ENCODE results near the gene SEMA6D.
A peak's percentile ranks its signal among the peaks of the same experiment; 100 is the strongest.

The SEMA6D gene

DNA sequence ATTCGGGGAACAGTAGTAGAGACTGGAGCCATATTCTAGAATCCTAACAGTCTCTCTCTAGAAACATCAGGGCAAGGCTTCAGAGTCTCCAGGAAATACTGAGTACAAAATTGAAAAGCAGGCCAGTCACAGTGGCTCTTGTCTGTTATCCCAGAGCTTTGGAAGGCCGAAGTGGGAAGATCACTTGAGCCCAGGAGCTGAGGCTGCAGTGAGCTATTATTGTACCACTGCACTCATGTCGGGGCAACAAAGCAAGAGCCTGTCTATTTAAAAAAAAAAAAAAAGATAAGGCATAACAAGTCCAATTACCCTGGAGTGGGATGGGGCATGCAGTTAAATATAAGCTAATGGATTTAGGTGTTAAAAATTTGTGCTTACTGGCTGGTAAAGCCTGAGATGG lies 79.0 kb downstream of the SEMA6D start:
- TF ChIP-seq, protein P1, sequence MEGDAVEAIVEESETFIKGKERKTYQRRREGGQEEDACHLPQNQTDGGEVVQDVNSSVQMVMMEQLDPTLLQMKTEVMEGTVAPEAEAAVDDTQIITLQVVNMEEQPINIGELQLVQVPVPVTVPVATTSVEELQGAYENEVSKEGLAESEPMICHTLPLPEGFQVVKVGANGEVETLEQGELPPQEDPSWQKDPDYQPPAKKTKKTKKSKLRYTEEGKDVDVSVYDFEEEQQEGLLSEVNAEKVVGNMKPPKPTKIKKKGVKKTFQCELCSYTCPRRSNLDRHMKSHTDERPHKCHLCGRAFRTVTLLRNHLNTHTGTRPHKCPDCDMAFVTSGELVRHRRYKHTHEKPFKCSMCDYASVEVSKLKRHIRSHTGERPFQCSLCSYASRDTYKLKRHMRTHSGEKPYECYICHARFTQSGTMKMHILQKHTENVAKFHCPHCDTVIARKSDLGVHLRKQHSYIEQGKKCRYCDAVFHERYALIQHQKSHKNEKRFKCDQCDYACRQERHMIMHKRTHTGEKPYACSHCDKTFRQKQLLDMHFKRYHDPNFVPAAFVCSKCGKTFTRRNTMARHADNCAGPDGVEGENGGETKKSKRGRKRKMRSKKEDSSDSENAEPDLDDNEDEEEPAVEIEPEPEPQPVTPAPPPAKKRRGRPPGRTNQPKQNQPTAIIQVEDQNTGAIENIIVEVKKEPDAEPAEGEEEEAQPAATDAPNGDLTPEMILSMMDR (conservative IDR thresholded peaks at IDR 0.05) = no peak

DNA sequence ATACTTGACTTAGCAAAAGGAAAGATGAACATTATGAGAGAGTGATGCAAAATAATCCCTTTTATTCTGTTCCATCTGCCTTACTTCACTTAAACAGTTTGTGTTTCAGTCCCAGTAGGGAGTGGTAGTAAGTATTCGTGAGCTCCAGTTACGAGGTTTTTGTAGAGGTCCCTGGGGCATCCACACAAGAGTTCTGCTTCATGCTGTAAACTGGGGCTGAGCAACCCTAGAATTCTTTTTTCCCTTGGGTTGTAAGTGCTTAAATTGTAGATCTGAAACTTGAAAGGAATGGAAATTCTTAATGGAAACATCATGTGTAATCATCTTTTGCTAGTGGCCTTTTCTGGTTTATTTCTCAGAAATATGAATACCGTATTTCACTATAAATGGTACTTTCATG lies 79.5 kb downstream of the SEMA6D start:
- TF ChIP-seq, protein P1 (conservative IDR thresholded peaks at IDR 0.05) = no peak
- H3K27ac ChIP-seq = no peak overlapping the region

More for the DNA sequence above, 79.0 kb downstream of the SEMA6D start:
- H3K27ac ChIP-seq = no peak overlapping the region

DNA sequence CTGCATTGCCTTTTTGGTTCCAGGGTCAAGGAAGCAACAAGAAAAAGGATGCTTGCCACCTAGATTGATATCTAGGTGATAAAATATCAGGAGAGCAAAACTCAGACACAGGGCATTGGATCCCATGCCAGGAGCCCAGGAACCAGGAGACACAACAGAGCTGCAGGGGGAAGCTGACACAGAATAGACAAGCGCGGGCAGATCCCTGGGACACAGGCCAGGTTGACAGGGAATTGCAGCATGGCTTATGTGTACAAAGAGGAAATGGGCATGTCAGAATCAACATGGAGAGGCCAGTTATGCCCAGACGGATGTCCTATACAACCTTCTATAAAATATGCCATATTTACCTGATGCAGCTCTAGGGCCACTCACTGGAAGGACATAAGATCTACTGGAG lies 84.2 kb downstream of the SEMA6D start:
- peak overlapping the region; percentile 23; the same call in 1 of the 2 replicates for H3K27ac ChIP-seq
- TF ChIP-seq, protein P1 (conservative IDR thresholded peaks at IDR 0.05) = no peak

DNA sequence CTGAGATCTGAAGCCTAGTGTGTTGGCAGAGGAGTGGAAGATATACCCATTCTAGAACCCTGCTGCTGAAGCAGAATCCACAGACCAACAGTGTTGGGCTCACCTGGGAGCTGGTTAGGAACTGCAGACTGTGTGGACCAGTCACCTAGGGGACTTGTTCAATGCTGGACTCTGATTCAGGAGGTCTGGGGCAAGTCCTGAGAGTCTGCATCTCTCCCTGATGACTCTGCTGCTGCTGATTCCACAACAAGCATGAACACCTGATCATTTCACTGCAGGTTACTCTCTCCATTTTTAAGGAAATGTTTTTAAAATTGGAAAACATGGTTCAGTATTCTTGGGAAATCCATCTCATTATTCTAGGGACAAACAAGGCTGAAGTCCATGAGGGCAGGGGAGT lies 84.9 kb downstream of the SEMA6D start:
- TF ChIP-seq, protein P1 (conservative IDR thresholded peaks at IDR 0.05) = no peak
- H3K27ac ChIP-seq = peak overlapping the region; percentile 23; the same call in 1 of the 2 replicates

DNA sequence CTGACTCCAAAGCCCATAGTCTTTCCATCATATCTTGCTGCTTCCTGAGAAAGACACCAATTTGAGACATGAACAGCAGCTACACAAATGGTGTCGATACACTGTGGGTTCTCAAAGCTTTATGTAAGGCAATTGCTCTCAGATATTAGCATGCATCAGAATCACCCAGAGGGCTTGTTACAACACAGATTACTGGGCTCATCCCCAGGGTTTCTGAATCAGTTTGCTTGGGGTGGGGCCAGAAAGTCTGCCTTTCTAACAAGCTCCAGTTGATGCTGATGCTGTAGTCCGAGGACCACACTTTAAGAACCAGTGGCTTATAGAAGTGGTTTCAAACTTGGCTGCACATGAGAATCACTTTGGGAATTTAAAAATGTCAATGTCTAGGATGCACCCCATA lies 86.5 kb downstream of the SEMA6D start:
- TF ChIP-seq, protein P1 (conservative IDR thresholded peaks at IDR 0.05) = no peak
- no peak overlapping the region for H3K27ac ChIP-seq

DNA sequence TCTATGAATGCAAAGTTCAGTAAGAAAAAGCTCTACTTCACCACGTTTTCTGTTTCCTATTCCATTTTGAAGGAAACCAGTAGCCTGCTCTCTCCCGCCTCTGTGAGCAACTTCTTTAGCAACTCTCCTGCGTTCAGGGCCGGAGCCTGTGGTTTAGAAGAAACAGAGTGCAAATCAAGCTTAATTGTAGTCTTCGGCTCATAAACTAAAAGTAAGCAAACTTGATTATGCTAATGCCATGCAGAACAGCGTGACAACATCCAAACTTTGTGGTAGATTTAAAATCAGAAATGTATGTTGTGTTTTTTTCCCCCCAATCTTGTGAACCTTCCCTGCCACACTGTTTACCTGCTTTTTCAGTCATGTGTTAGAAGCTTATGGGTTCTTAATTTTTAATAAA lies 87.4 kb downstream of the SEMA6D start:
- no peak overlapping the region for H3K27ac ChIP-seq
- TF ChIP-seq, protein P1 (conservative IDR thresholded peaks at IDR 0.05) = no peak

DNA sequence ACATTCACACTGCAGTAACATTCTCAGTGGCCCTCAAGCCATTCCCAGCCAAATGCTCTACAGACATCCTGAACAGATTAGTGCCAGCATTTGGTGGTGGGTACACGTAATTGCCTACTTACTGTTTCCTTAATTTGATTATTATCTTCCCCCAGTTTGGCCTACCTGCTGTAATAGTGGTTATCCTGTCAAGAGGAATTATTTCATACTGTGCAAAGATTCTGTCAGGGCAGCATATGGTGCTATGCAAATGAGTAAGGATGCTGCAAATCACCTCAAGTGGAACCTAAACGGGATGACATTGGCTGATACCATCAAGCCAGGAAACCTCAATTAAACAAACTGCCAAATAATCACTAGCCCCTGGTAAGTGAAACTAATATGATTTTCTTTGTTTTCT lies 88.7 kb downstream of the SEMA6D start:
- no peak overlapping the region for H3K27ac ChIP-seq
- TF ChIP-seq, protein P1 (conservative IDR thresholded peaks at IDR 0.05) = no peak
